Mucosa of descending colon (tissue), 3 donors: ENCODE results near the gene KHSRP. TPM values are rescaled to one million over a fixed set of nuclear protein-coding genes. Genes with fewer than 3 reads are reported as not detected.

Experiments
- ATAC-seq: fragments of 200-7000 bp; cut with Tn5 transposase; one replicate; pipeline ENCODE4 v1.9.1; 2020; ENCODE audit warnings: mild to moderate bottlenecking, moderate library complexity
- DNase-seq, 3 donors: peaks; one replicate each; pipeline ENCODE4 v3.0.0-alpha.2; 2020
- H3K36me3 ChIP-seq: fragments of 200-600 bp; one replicate; pipeline ENCODE4 v1.8.0; 2021; ENCODE audit warnings: low read depth, mild to moderate bottlenecking
- H3K4me1 ChIP-seq: fragments of 200-600 bp; one replicate; pipeline ENCODE4 v1.8.0; 2021; ENCODE audit warnings: low read depth, mild to moderate bottlenecking
- H3K4me3 ChIP-seq: fragments of 200-600 bp; one replicate; pipeline ENCODE4 v1.8.0; 2021; ENCODE audit warnings: mild to moderate bottlenecking
- H3K9me3 ChIP-seq: fragments of 200-600 bp; one replicate; pipeline ENCODE4 v1.8.0; 2021; ENCODE audit warnings: mild to moderate bottlenecking
- intact Hi-C, 2 donors: fragments of 100-400 bp; cut with DNase I in 1 of 2; cut with micrococcal nuclease in 1 of 2; formaldehyde crosslinking; loops; one replicate each; pipeline versions ENCODE4 v1.11.0 to v1.11.1; 2022; cut with DNase I, micrococcal nuclease
- total RNA-seq, 3 donors: library from RNA; stranded (reverse); fragmentation: NEBNext Ultra II Directional in 2 of 3; extraction: Animal tissue kit (Norgen Biotek cat#: 25700) in 2 of 3; gene quantifications; one replicate each; pipeline versions ENCODE4 v1.2.1 to v1.2.4, GENCODE V29; 2021 to 2023
- TF ChIP-seq, protein P1 (sequence below): fragments of 200-600 bp; IDR thresholded peaks from one replicate; pipeline ENCODE4 v1.8.0; 2022; ENCODE audit warnings: antibody characterized with exemption, mild to moderate bottlenecking
- donor health status: DM: no; HTN: no; CAD: no; lungs with moderate emphysema.
- donor health status: DM: no; HTN: no; CAD: no.
- donor health status: DM: no; HTN: yes; CAD: no.

Gene KHSRP
- total RNA-seq, 3 donors from 2014 or later, result 187 to 241 (median 236) TPM

DNA sequence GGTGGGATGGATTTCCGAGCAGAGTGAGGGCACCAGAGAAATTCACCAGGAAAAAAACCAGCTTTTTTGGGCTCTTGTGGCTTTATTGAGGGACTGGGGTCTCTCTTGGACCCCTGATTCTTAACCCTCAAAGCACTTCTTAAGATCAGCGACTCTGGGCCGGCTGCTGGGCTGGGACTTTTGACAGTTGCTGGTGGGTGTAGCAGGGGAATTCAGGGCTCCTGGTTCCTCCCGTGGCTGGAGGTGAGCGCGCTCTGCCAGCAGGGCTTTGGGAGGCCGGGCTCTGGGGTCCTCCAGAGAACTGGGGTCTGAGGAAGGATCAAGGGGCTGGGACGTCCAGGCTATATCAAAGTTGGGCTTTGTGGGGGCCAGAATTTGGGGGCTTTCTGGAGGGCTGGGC lies 42.8 kb upstream of the KHSRP start:
- H3K4me3 ChIP-seq, result no peak overlapping the region
- no peaks in the 10 kb centered on the region for H3K9me3 ChIP-seq
- TF ChIP-seq, protein P1, sequence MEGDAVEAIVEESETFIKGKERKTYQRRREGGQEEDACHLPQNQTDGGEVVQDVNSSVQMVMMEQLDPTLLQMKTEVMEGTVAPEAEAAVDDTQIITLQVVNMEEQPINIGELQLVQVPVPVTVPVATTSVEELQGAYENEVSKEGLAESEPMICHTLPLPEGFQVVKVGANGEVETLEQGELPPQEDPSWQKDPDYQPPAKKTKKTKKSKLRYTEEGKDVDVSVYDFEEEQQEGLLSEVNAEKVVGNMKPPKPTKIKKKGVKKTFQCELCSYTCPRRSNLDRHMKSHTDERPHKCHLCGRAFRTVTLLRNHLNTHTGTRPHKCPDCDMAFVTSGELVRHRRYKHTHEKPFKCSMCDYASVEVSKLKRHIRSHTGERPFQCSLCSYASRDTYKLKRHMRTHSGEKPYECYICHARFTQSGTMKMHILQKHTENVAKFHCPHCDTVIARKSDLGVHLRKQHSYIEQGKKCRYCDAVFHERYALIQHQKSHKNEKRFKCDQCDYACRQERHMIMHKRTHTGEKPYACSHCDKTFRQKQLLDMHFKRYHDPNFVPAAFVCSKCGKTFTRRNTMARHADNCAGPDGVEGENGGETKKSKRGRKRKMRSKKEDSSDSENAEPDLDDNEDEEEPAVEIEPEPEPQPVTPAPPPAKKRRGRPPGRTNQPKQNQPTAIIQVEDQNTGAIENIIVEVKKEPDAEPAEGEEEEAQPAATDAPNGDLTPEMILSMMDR, result no peak
- H3K36me3 ChIP-seq, result no peaks in the 10 kb centered on the region
- intact Hi-C loops, result no loop called here
- DNase-seq (no peak), ATAC-seq (no peak)
- H3K4me1 ChIP-seq, result peaks cover 17% of the 10 kb centered on the region

DNA sequence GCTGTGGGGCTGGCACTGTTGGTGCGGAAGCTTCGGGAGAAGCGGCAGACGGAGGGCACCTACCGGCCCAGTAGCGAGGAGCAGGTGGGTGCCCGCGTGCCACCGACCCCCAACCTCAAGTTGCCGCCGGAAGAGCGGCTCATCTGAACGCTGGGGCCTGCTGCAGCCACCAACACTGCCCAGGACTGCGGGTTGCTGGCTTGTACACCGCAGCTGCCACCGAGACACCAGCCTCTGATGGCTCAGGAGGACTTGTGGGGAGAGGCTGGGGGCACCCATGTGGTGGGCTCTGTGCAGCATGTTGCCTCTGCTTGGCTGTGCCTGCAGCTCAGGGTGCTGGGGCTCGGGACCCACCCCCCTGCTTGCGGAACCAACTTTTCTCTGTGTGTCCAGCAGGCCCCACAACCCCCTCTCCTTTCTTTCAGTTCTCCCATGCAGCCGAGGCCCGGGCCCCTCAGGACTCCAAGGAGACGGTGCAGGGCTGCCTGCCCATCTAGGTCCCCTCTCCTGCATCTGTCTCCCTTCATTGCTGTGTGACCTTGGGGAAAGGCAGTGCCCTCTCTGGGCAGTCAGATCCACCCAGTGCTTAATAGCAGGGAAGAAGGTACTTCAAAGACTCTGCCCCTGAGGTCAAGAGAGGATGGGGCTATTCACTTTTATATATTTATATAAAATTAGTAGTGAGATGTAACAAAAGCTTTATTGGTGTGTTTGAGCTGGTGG lies 42.1 kb upstream of the KHSRP start:
- H3K36me3 ChIP-seq, result no peaks in the 10 kb centered on the region
- H3K9me3 ChIP-seq, result no peaks in the 10 kb centered on the region
- DNase-seq (no peak), ATAC-seq (no peak)
- H3K4me1 ChIP-seq, result peaks cover 24% of the 10 kb centered on the region
- no peak overlapping the region for H3K4me3 ChIP-seq
- intact Hi-C loops, result no loop called here
- TF ChIP-seq, protein P1, result no peak

DNA sequence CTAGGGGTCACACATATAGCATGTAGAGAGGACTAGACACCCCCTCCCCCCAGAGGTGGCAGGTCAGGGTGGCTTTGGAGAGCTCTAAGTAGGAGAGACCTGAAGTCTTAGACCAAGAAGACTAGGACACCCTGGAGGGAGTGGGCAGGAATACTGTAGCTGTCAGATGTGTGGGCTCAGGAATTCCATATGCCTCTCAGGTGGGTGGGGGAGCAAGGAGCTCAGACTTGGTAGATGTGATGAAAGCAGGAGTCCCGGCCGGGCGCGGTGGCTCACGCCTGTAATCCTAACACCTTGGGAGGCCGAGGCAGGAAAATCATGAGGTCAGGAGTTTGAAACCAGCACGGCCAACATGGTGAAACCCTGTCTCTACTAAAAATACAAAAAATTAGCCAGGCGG lies 41.1 kb upstream of the KHSRP start:
- ATAC-seq (no peak), DNase-seq (no peak)
- no peaks in the 10 kb centered on the region for H3K9me3 ChIP-seq
- intact Hi-C loops, result no loop called here
- TF ChIP-seq, protein P1, result no peak
- no peaks in the 10 kb centered on the region for H3K36me3 ChIP-seq
- H3K4me1 ChIP-seq, result peaks cover 25% of the 10 kb centered on the region
- H3K4me3 ChIP-seq, result no peak overlapping the region

DNA sequence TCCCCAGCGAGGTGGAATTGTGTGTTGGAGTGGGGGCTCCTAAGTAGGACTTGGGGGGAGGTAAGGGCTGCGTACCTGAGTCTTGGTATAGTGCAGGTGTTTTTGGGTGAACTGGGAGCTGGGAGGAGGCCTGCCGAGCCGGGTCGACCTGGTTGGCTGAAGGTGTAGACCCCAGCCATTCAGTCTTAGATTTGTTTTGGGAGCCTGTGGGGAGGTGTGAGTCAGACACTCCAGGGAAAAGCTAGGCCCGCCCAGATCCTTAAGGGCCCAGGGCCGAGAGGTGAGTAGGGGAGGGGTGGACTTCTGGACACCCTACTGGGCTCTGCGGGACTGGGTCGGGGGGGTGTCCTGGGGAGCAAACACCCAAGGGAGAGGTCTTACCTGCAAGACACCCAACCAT lies 40.4 kb upstream of the KHSRP start:
- H3K9me3 ChIP-seq, result no peaks in the 10 kb centered on the region
- TF ChIP-seq, protein P1, result no peak
- peaks cover 25% of the 10 kb centered on the region for H3K4me1 ChIP-seq
- intact Hi-C loops, result no loop called here
- DNase-seq (no peak), ATAC-seq (no peak)
- H3K4me3 ChIP-seq, result peak overlapping the region; percentile 63
- no peaks in the 10 kb centered on the region for H3K36me3 ChIP-seq

DNA sequence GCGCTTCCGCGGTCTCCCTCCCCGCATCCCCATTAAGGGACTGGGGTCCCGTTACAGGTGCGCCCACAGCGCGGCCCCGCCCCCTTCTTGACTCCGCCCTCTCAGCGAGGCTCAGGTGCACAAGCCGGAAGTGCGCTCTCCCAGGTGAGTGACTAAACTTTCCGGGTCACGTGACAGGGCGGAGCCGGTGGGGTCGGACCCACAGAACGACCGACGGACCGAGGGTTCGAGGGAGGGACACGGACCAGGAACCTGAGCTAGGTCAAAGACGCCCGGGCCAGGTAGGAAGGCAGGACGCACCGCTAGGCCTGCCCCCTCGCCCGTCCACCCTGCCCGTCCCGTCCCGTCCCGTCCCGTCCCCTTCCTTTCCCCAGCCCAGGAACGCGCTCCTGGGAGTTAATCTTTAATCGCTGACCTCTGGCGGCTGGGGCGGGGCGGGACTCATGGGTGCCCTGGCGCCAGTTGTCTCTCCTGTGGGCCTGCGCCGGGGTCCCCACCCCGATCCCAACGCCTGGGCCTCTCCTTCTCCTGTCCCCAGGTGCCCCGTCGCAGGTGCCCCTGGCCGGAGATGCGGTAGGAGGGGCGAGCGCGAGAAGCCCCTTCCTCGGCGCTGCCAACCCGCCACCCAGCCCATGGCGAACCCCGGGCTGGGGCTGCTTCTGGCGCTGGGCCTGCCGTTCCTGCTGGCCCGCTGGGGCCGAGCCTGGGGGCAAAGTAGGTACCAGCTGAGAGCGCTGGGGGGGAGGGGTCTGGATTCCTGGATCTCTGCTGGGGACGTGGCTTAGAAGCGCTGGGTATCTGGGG lies 39.7 kb upstream of the KHSRP start, which contains the start of gene CRB3:
Gene CRB3, plus strand, starts transcription at position 202 of the 804 bp plus-strand sequence. Its CDS starts 431 bp downstream, at position 633.
- Histone ChIP-seq H3K4me1 (peaks cover 25% of the 10 kb centered on the region), H3K4me3 (peak within 1 kb of the TSS; percentile 63), H3K36me3 (no peaks in the 10 kb centered on the region), H3K9me3 (no peaks in the 10 kb centered on the region)
- TF ChIP-seq, protein P1, result no peak
- DNase-seq (peak; percentile 96 to 99 (median 97)), ATAC-seq (peak; percentile 65)
- intact Hi-C loops, result no loop called here
